Activated CD8-positive, alpha-beta memory T cell treated with anti-CD3 and anti-CD28 coated beads for 4 hours (primary cell): ENCODE results near the gene TAGLN2.
"Not testable (repeated sequence)": the region's sequence is repeated elsewhere in the genome, so short reads cannot be mapped to it uniquely, and the experiment has no call there.

Experiments used
- DNase-seq, 2 donors: peaks; one replicate each; pipeline ENCODE4 v3.0.0-alpha.2; 2020; ENCODE audit warnings: low read depth in 2 of 2

Gene TAGLN2

GRCh38 chr1:159921700-159922504 lies 3.4 kb downstream of the TAGLN2 start:
- DNase-seq, result no peak

- DNase-seq, result no peak
These were observed 4.1 kb downstream of the TAGLN2 start for GRCh38 chr1:159921251-159921650.

DNA sequence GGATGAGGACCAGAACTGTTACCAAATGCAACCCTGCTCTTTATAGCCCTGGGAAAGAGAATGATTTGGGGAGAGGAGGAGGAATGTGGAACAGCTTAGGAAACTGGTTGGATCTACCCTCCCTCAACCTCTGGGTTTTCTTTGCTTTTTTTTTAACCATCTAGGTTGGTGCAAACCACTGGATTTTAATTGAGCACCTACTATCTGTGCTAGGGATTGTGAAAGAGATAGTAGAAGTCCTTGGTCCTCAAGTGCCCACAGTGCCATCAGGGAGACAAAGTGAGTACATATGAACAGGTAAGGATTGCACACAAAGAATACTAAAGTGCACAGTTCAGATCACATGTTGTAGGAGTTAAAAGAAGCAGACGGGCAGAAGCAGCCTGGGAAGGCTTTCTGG lies 4.7 kb downstream of the TAGLN2 start:
- no peak for DNase-seq

- DNase-seq, result no peak
These were observed 5.1 kb downstream of the TAGLN2 start for GRCh38 chr1:159920202-159920601.

- no peak for DNase-seq
These were observed 6.0 kb downstream of the TAGLN2 start for GRCh38 chr1:159919236-159919865.

DNA sequence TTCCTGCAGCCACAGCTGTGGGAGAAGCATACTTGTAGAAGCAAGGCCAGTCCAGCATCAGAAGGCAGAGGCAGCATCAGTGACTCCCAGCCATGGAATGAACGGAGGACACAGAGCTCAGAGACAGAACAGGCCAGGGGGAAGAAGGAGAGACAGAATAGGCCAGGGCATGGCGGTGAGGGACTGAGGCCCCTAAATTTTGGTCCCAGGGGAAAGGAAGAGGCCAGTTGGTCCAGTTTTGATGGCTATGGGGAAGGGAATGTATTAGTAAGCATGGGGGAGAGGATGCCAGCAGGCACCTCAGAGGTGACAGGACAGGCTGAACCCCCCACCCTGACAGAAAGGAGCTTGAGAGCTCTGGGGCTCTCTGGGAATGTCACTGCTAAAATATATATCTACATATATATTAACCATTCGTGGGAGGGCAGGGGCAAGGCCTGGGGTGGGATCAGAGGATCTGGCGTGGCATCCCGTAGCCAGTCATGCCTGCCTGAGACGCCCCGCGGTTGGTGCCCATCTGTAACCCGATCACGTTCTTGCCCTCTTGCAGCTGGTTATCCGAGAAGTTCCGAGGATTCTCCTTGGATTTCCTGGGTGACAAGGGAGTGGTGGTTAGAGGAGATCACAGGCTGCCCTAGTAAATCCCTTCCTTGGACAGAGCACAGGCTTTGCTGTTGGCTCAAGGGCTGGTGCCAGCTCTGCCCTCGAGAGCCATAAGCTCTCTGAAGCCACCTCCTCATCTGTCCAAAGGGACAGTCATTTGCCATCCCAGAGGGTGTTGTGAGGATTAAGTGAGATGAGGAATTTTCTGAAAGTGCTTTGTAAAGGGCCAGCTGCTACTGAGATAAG lies 6.7 kb downstream of the TAGLN2 start:
- no peak for DNase-seq

GRCh38 chr1:159917533-159918351 lies 7.6 kb downstream of the TAGLN2 start:
- no peak for DNase-seq

DNA sequence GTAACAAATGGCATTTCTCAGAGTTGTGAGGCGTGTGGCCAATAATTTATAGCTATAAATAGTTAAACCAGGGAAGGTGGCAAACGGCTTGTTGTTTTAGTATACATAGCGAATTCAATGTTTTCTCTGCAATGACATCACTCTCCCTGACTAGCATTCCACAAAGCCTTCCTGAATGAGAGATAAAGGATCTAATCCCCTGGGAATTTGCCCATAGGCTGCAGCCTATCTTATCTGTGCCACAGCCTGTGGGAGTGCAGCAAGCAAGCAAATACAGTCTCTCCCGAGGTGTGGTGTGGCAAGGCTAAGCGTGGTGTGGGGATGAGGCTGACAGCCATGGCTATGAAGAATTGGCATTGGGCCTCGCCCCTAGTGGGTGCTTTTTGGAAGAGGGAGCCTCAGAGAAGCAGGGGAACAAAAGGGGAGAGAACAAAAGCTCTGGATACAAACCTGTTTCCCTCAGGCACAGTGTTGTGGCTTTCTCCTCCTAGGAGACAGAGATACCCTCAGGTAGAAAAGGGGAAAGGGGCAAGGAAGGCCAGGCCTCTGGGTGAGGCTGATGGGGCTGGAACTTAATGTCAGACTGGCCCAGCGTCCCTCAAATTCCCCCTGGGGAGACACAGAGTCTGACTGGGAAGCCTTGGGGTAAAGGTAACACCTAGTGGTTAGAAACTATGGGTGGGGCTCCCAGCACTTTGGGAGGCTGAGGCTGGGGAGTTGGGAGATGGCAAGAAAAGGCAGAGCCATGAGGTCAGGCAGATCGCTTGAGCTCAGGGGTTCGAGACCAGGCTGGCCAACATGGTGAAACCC lies 8.9 kb downstream of the TAGLN2 start:
- DNase-seq, result no peak

DNA sequence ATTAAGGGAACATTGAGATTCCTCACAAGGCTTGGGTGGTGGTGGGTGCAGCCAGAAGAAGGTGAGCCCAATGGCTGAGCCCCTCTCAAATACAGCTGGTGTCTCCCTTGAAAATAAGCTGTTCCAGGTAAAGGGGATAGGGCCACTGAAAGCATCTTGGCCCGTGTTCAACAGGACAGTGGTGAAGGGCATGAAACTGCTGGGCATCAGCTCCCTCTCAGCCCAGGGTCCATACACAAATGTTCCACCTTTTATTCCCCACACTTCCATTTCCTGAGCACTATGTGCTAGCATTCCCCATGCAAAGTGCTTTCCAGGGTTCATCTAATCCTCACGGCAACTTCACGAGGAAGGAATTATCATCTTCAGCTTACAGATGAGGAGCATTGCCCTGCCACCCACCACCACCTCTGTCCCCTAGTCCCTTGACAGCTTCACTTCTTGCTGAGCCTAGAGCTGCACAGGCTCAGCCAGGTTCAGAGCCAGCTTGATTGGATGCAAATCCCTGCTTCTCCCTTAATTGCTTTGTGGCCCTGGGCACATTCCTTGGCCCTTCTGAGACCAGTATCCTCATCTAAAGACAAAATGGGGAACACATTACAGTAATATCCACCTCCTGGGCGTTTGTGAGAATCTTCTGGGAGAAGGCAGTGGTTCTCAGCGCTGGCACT lies 9.6 kb downstream of the TAGLN2 start:
- no peak for DNase-seq

GRCh38 chr1:159914252-159915018 lies 10.9 kb downstream of the TAGLN2 start:
- no peak for DNase-seq

- no peak for DNase-seq
These were observed 11.7 kb downstream of the TAGLN2 start for GRCh38 chr1:159913451-159914192.

DNA sequence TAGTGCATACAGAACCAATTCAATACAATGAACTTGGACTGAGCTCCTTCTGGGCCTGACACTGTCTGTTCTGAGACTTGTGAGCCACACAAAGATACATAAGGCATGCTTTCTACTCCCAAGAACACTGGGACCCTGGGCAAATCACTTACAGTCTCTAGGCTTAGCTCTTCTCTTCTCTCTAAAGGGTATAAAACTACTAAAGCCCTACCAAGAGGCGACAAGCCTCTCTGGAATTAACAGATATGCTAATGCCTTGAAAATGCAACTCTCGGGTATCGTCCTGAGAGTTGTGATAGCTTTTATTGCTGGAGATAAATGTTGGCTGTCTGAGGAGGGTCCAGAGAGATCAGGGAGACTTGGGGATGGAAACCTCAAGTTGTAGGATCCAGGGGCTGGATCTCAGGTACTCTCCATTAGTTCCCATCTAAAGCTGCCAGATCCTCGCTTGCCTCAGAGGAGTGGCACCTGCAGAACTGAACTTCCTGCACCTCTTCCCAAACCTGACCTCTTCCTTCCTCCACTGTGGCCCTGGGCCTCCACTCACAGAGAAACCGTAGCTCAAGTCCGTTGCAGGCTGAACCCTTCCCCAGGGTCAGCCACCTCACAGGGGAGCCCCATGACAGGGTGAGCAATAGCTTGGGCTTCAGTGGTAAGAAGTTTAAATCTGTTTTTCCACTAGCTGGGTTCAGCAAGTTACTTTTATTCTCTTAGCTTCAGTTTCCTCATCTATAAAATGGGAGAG lies 13.8 kb downstream of the TAGLN2 start:
- DNase-seq, result no peak

DNA sequence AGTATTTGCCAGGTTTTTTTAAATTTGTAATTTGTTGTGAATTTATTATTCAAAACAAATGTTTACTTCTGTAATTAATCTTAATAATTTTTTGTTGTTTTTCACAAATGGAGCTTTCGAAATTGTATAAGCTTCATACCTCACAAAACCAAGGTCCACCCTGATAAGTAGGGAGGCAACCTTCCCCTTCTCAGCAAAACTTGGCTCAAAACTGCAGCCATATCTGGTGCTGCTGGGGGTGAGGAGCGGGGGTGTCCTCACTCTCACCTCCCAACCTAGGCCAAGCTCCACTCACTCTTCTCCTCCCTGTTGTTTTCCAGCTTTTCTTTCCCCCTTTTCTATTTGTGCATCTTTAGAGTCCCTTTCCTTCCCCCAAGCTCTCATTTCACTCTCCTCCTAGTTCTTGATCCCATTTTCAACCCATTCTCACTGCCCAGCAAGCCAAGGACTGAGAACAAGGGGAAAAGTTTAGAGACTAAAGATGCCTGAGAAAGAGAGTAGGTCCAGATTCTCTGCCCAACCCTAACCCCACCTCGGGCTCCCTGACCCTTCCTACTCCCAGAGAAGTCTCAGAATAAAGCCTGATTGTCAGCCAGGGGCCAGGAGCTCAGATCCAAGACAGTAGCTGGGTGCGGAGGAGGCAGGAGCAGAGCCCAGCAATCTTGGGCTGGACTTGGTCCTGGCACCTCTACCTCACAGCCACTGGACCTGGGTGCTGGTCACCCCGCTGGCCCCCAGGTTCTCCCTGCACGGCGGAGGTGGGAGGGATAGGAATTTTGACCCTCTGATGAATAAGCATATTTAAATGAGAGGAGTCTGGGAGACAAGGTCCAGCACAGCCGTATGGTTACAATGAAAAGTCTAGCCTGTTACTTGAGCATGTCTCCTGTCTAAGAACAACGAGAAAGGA lies 17.0 kb downstream of the TAGLN2 start:
- DNase-seq, result no peak

- no peak for DNase-seq
These were observed 18.3 kb downstream of the TAGLN2 start for GRCh38 chr1:159906960-159907359.

GRCh38 chr1:159904036-159904435 lies 21.3 kb downstream of the TAGLN2 start:
- DNase-seq, result not testable (repeated sequence)

GRCh38 chr1:159902541-159902940 lies 22.8 kb downstream of the TAGLN2 start:
- no peak for DNase-seq
